ENCODE results near the gene PARN.

- TF ChIP-seq ELF4 (IDR thresholded peaks at IDR 0.05) (no peak), FOXA1 (IDR thresholded peaks at IDR 0.05) (no peak), LEF1 (IDR thresholded peaks at IDR 0.05; ENCODE audit: borderline replicate concordance) (no peak), SP1 (IDR thresholded peaks at IDR 0.05) (no peak), CTBP1 (IDR thresholded peaks at IDR 0.05; ENCODE audit: borderline replicate concordance) (no peak), FOXM1 (IDR thresholded peaks at IDR 0.05; ENCODE audit: borderline replicate concordance) (no peak), BHLHE40 (IDR thresholded peaks at IDR 0.05; ENCODE audit: borderline replicate concordance) (no peak), ZNF384 (IDR thresholded peaks at IDR 0.05) (no peak)
These were observed 182.3 kb downstream of the PARN start for GRCh38 chr16:14447783-14448182.

All from HEK293T (cell line).